ENCODE measurements around the gene CNN2. TPM values are rescaled to one million over a fixed set of nuclear protein-coding genes. Genes with fewer than 3 reads are reported as not detected.

The CNN2 gene
- total and polyA plus RNA-seq, 9 of the 15 experiments (the other 6 are each of a cell fraction or from before 2014, with no cell fraction given) = 12.1 to 174 (median 52.7) TPM

- TF ChIP-seq STAT5B (CRISPR knock-in tag; IDR thresholded peaks at IDR 0.05) (no peak), HMG20B (CRISPR knock-in tag; IDR thresholded peaks at IDR 0.05) (no peak), PHTF2 (CRISPR knock-in tag; IDR thresholded peaks at IDR 0.05) (no peak), KDM1A (IDR thresholded peaks at IDR 0.05) (peak; percentile 92 to 97), CREBBP (IDR thresholded peaks at IDR 0.05; ENCODE audit: low read depth, low read length) (no peak), TBL1XR1 (IDR thresholded peaks at IDR 0.05; ENCODE audit: low read length in 2 of 2) (peak in 1 of 2 experiments; percentile 52; a peak in 2 of 4 replicates), MLLT1 (IDR thresholded peaks at IDR 0.05) (0 out of 4 replicates have a peak, but pooled peaks of 1 of the 2 experiments have one; percentile 31), ZSCAN32 (CRISPR knock-in tag; IDR thresholded peaks at IDR 0.05) (no peak), NEUROD1 (IDR thresholded peaks at IDR 0.05; ENCODE audit: borderline replicate concordance, low read depth, low read length, partially characterized antibody) (peak; percentile 96), FOS (IDR thresholded peaks at IDR 0.05; ENCODE audit: extremely low read depth, insufficient read length) (peak; percentile 100), HDGF (IDR thresholded peaks at IDR 0.05) (peak; percentile 96), TBP (optimal IDR thresholded peaks at IDR 0.05; ENCODE audit: low read depth, low read length) (peak; percentile 29), BRD9 (IDR thresholded peaks at IDR 0.05; ENCODE audit: low read depth, partially characterized antibody) (peak; percentile 79), ZNF24 (IDR thresholded peaks at IDR 0.05) (peak; percentile 48; the same call in 1 of the 2 replicates), BRD4 (IDR thresholded peaks at IDR 0.05) (peak; percentile 58; the same call in 1 of the 2 replicates), SIX5 (IDR thresholded peaks at IDR 0.05; ENCODE audit: borderline replicate concordance in 1 of 2, insufficient read depth in 1 of 2, low read depth in 1 of 2, low read length in 2 of 2) (no peak), RERE (CRISPR knock-in tag; IDR thresholded peaks at IDR 0.05; ENCODE audit: borderline replicate concordance) (no peak), LEF1 (IDR thresholded peaks at IDR 0.05) (peak; percentile 50; the same call in 1 of the 2 replicates), KLF13 (tag; IDR thresholded peaks at IDR 0.05; ENCODE audit: borderline replicate concordance, low read depth) (0 out of 2 replicates have a peak, but pooled peaks have one; percentile 29)
Measured at GRCh38 chr19:1040476-1041271, 14.3 kb downstream of the CNN2 start (continued).
